K562 (cell line): ENCODE measurements around the gene SEMA3F.

Experiments used
- BACH1 ChIP-seq: fragments of 200-800 bp; sonication (Bioruptor generic); IDR thresholded peaks from 2 replicates; pipeline ENCODE4 v1.6.1; 2016; ENCODE audit warnings: missing genetic modification characterization, missing compliant biosample characterization
- CEBPB ChIP-seq: fragments of 450-650 bp; IDR thresholded peaks from 2 replicates; pipeline ENCODE4 v1.6.1; 2016; ENCODE audit warnings: missing genetic modification characterization, missing compliant biosample characterization
- CTCF ChIP-seq, 3 experiments: IDR thresholded peaks in 2 of 3; conservative IDR thresholded peaks in 1 of 3; 2 replicates each; pipeline ENCODE4 v1.5.1; 2011 to 2012; ENCODE audit warnings: low read length in 3 of 3, mild to moderate bottlenecking in 3 of 3, control low read depth in 2 of 3, improper control_type of control experiment in 1 of 3, inconsistent platforms in 1 of 3, low read depth in 1 of 3, mixed read lengths in 1 of 3, moderate library complexity in 1 of 3; ENCODE audit not compliant: insufficient read depth in 2 of 3
- MTF1 ChIP-seq: fragments of 250-450 bp; sonication (Bioruptor Pico); IDR thresholded peaks from 2 replicates; pipeline ENCODE4 v1.9.0; 2021; ENCODE audit warnings: moderate library complexity, mild to moderate bottlenecking, inconsistent platforms, borderline replicate concordance
- MYBL2 ChIP-seq, 2 experiments: fragments of 450-650 bp in 1 of 2; sonication (generic) in 1 of 2; formaldehyde crosslinking in 1 of 2; IDR thresholded peaks; 2 replicates each; pipeline versions ENCODE4 v1.6.1 to v1.8.1; 2017 to 2022; ENCODE audit warnings: borderline replicate concordance in 1 of 2, inconsistent platforms in 1 of 2, low read depth in 1 of 2, mild to moderate bottlenecking in 1 of 2, missing genetic modification reagents in 1 of 2, moderate library complexity in 1 of 2
- PHF8 ChIP-seq: fragments of 200-600 bp; sonication (generic); IDR thresholded peaks from 2 replicates; pipeline ENCODE4 v1.6.1; 2012; ENCODE audit warnings: mixed run types, mild to moderate bottlenecking, inconsistent platforms, low read length, moderate library complexity, borderline replicate concordance
- POLR2A ChIP-seq: fragments of 450-650 bp; conservative IDR thresholded peaks from 2 replicates; pipeline ENCODE4 v1.6.1; 2016
- POLR2AphosphoS5 ChIP-seq: IDR thresholded peaks from 2 replicates; pipeline ENCODE4 v1.6.1; 2011; ENCODE audit warnings: mild to moderate bottlenecking, low read depth, low read length, moderate library complexity; ENCODE audit not compliant: control insufficient read depth, insufficient read depth
- SMC3 ChIP-seq: conservative IDR thresholded peaks from 2 replicates; pipeline ENCODE4 v1.6.1; 2011; ENCODE audit warnings: low read depth, low read length, improper control_type of control experiment; ENCODE audit not compliant: insufficient read depth
- YY1 ChIP-seq, 3 experiments: IDR thresholded peaks; 2 replicates each; pipeline ENCODE4 v1.6.1; 2011; ENCODE audit warnings: low read length in 2 of 3, mild to moderate bottlenecking in 2 of 3, moderate library complexity in 2 of 3, borderline replicate concordance in 1 of 3, control low read depth in 1 of 3, low read depth in 1 of 3; ENCODE audit not compliant: insufficient read depth in 3 of 3, insufficient replicate concordance in 2 of 3, control insufficient read depth in 1 of 3, insufficient read length in 1 of 3; ENCODE audit errors: extremely low read depth in 1 of 3
- ZBTB49 ChIP-seq: sonication (generic); formaldehyde crosslinking; IDR thresholded peaks from 2 replicates; pipeline ENCODE4 v1.8.0; 2022; ENCODE audit warnings: missing genetic modification reagents, mild to moderate bottlenecking, borderline replicate concordance
- ZNF57 ChIP-seq: fragments of 450-650 bp; formaldehyde crosslinking; IDR thresholded peaks from 2 replicates; pipeline ENCODE4 v1.4.0; 2020; ENCODE audit warnings: mild to moderate bottlenecking, moderate library complexity

DNA sequence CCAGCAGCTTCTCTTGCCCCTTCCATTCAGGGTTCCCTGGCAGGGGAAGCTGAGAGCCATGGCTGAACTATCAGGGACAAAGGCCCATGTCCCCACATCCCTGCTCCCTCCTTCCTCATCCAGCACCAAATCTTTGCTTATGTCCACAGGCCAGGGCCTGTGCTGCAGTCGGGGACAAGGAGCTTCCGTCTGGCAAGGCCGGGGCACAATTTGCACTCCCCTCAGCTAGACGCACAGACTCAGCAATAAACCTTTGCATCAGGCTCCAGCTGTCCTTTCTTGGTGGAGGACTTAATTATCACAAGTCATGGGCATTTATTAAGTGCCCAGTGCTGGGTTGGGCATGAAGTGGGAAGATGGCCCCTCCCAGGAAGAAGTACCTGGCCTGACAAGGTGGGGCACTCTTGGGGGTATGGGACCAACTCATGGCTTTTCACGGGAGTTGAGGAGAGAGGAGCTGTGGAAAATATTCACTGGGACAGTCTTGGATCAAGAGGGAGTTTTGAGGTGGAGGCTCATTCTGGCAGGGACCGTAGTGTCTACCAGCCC, 41.2 kb downstream of the SEMA3F start:
- no peak for TF ChIP-seq ZBTB49
- TF ChIP-seq MYBL2 (IDR thresholded peaks at IDR 0.05; ENCODE audit: low read depth), result no peak
- TF ChIP-seq MYBL2 (CRISPR knock-in tag; IDR thresholded peaks at IDR 0.05; ENCODE audit: borderline replicate concordance), result no peak
- no peak for TF ChIP-seq BACH1 (tag)
- no peak for TF ChIP-seq YY1 (IDR thresholded peaks at IDR 0.05; ENCODE audit: borderline replicate concordance in 1 of 3, control insufficient read depth in 1 of 3, extremely low read depth in 1 of 3, insufficient read depth in 3 of 3, insufficient read length in 1 of 3, insufficient replicate concordance in 2 of 3, low read depth in 1 of 3, low read length in 2 of 3)
- TF ChIP-seq PHF8, result no peak
- TF ChIP-seq ZNF57 (CRISPR knock-in tag), result no peak
- TF ChIP-seq POLR2AphosphoS5, result no peak
- TF ChIP-seq SMC3, result no peak
- no peak for TF ChIP-seq POLR2A
- TF ChIP-seq CEBPB, result no peak
- TF ChIP-seq CTCF (IDR thresholded peaks at IDR 0.05 in 2 of 3, conservative IDR thresholded peaks at IDR 0.05 in 1 of 3; ENCODE audit: insufficient read depth in 2 of 3, low read depth in 1 of 3, low read length in 3 of 3), result no peak
- TF ChIP-seq MTF1 (CRISPR knock-in tag), result no peak
